HEK293T (cell line): Measurements from ENCODE around the gene GMNN.

Experiments used
- CTBP1 ChIP-seq: fragments of 450-650 bp; IDR thresholded peaks from 2 replicates; pipeline ENCODE4 v1.6.1; 2016; ENCODE audit warnings: borderline replicate concordance
- ELF4 ChIP-seq: fragments of 450-650 bp; IDR thresholded peaks from 2 replicates; pipeline ENCODE4 v1.6.1; 2017; ENCODE audit warnings: antibody characterized with exemption
- FOXK2 ChIP-seq: fragments of 450-650 bp; IDR thresholded peaks from 2 replicates; pipeline ENCODE4 v1.6.1; 2016; ENCODE audit warnings: mild to moderate bottlenecking
- HDGF ChIP-seq: fragments of 450-650 bp; IDR thresholded peaks from 2 replicates; pipeline ENCODE4 v1.6.1; 2017; ENCODE audit warnings: antibody characterized with exemption, borderline replicate concordance
- LEF1 ChIP-seq: fragments of 450-650 bp; IDR thresholded peaks from 2 replicates; pipeline ENCODE4 v1.6.1; 2017; ENCODE audit warnings: mild to moderate bottlenecking, borderline replicate concordance
- NFRKB ChIP-seq: fragments of 450-650 bp; IDR thresholded peaks from 2 replicates; pipeline ENCODE4 v1.6.1; 2016; ENCODE audit warnings: mild to moderate bottlenecking, moderate library complexity
- SP1 ChIP-seq: fragments of 450-650 bp; IDR thresholded peaks from 2 replicates; pipeline ENCODE4 v1.6.1; 2017
- TARDBP ChIP-seq: fragments of 450-650 bp; IDR thresholded peaks from 2 replicates; pipeline ENCODE4 v1.6.1; 2016
- ZNF384 ChIP-seq: fragments of 450-650 bp; IDR thresholded peaks from 2 replicates; pipeline ENCODE4 v1.6.1; 2016

DNA sequence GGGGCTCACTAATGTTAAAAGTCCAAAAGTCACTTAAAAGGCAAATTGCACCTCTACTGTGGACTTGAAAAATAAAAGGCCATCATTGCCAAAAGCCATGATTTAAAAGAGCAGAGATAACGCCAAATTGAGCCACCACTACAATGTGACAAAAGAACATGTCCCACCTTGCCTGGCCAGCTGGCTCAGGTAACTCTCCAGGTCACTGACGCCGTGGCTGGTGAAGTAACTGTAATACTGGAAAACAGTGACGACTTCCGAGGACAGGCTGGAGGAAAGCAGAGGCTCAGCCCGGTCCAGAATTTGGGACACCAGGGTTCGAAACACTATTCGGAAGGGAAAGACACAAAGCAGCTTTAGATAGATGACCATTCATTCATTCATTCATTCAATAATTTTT is 53.2 kb downstream of the GMNN start:
- TF ChIP-seq TARDBP: no peak
- TF ChIP-seq SP1: no peak
- no peak for TF ChIP-seq CTBP1
- no peak for TF ChIP-seq HDGF
- no peak for TF ChIP-seq ZNF384
- no peak for TF ChIP-seq LEF1
- no peak for TF ChIP-seq ELF4
- no peak for TF ChIP-seq FOXK2
- TF ChIP-seq NFRKB: no peak
